Stimulated activated naive CD8-positive, alpha-beta T cell treated with anti-CD3 and anti-CD28 coated beads, Interleukin-15, Interleukin-2, amounts not matched to agents 100 ng/mL and 50 ng/mL, for 24 hours (primary cell): Measurements from ENCODE around the gene TNFSF15.

Source experiments
- H3K27ac Mint-ChIP-seq: one replicate; pipeline ENCODE4 v1.8.0; 2021; ENCODE audit warnings: mild to moderate bottlenecking, mixed read lengths
- H3K27me3 Mint-ChIP-seq: one replicate; pipeline ENCODE4 v1.8.0; 2021; ENCODE audit warnings: mixed read lengths
- H3K36me3 Mint-ChIP-seq: one replicate; pipeline ENCODE4 v1.8.0; 2021; ENCODE audit warnings: low read depth, mixed read lengths
- H3K4me1 Mint-ChIP-seq: one replicate; pipeline ENCODE4 v1.8.0; 2021; ENCODE audit warnings: low read depth, mixed read lengths
- H3K4me3 Mint-ChIP-seq: one replicate; pipeline ENCODE4 v1.8.0; 2021; ENCODE audit warnings: mild to moderate bottlenecking, mixed read lengths
- H3K9me3 Mint-ChIP-seq: one replicate; pipeline ENCODE4 v1.8.0; 2021; ENCODE audit warnings: mixed read lengths

Gene TNFSF15

DNA sequence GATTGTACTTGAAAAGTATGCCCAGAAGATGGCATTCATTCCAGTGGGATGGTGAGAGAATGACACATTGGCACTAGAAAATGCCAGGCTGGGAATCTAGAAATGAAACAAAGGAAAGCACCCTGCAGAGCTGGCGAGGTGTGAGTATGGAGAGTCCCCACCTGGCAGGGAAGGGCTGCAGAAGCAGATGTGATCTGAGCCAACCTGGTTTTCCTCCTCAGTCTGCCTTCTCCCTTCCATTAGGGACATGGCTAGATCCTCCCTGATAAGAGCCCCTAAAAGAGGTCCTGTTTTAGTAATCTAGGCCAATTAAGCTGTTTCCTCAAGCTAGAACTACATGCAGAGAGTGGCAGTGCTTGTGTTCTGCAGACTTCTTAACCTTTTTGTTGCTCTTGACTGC, 24.7 kb upstream of the TNFSF15 start:
- Mint-ChIP-seq H3K4me1 (peaks cover 24% of the 10 kb centered on the region), H3K27ac (no peak overlapping the region), H3K4me3 (no peak overlapping the region), H3K36me3 (no peaks in the 10 kb centered on the region), H3K27me3 (peaks cover 8% of the 10 kb centered on the region), H3K9me3 (no peaks in the 10 kb centered on the region)

- Mint-ChIP-seq H3K4me3 (no peak overlapping the region), H3K36me3 (no peaks in the 10 kb centered on the region), H3K27ac (no peak overlapping the region)
Observed at GRCh38 chr9:114829574-114830440, 24.0 kb upstream of the TNFSF15 start.

DNA sequence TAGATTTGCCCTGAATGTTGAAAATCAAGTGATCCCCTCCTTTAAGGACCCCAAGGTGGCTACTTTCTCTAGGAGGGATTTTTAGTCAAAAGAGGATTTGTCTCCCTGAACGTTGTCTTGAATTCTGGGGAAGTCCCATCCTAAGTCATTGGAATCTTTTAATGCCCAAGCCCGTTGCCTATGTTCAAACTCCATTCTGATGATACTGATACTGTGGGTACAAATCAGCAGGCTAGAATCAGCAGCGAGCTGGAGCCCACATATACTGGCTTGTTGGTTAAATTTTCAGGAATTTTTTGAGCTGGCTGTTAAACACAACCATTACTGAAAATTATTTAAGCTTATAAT, 22.4 kb upstream of the TNFSF15 start:
- Mint-ChIP-seq H3K4me3 (no peak overlapping the region), H3K36me3 (no peaks in the 10 kb centered on the region), H3K9me3 (no peaks in the 10 kb centered on the region), H3K4me1 (peaks cover 24% of the 10 kb centered on the region), H3K27ac (peak overlapping the region; percentile 82), H3K27me3 (no peaks in the 10 kb centered on the region)

More at GRCh38 chr9:114829574-114830440, 24.0 kb upstream of the TNFSF15 start:
- H3K27me3 Mint-ChIP-seq = peaks cover 1% of the 10 kb centered on the region
- H3K4me1 Mint-ChIP-seq = peaks cover 24% of the 10 kb centered on the region
- H3K9me3 Mint-ChIP-seq = no peaks in the 10 kb centered on the region

GRCh38 chr9:114827641-114828302, 21.9 kb upstream of the TNFSF15 start:
- no peak overlapping the region for H3K4me3 Mint-ChIP-seq

DNA sequence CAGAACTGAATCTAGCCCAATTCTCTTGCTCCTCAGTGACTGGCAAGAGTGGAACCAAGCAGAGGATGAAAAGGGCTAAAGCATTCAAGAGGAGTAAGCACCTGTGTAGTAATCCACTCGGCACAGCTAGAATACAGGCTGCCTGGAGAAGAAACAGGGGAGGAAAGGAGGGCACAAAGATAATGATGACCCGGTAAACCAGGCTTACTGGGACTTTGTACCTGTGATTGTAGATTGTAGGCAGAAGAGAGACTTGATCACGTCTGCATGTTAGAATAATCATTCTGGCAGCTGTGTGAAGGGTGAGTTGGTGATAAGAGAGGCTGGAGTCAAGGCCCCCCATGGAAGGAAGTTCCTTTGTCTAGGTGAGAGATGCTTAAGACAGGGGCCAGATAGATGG, 20.6 kb upstream of the TNFSF15 start:
- H3K4me1 Mint-ChIP-seq = peaks cover 35% of the 10 kb centered on the region
- no peak overlapping the region for H3K4me3 Mint-ChIP-seq
- H3K27me3 Mint-ChIP-seq = no peaks in the 10 kb centered on the region
- no peaks in the 10 kb centered on the region for H3K36me3 Mint-ChIP-seq
- H3K9me3 Mint-ChIP-seq = no peaks in the 10 kb centered on the region
- no peak overlapping the region for H3K27ac Mint-ChIP-seq

More at GRCh38 chr9:114827641-114828302, 21.9 kb upstream of the TNFSF15 start:
- H3K9me3 Mint-ChIP-seq = no peaks in the 10 kb centered on the region
- no peaks in the 10 kb centered on the region for H3K27me3 Mint-ChIP-seq
- H3K4me1 Mint-ChIP-seq = peaks cover 27% of the 10 kb centered on the region
- no peaks in the 10 kb centered on the region for H3K36me3 Mint-ChIP-seq
- peak overlapping the region; percentile 82 for H3K27ac Mint-ChIP-seq

DNA sequence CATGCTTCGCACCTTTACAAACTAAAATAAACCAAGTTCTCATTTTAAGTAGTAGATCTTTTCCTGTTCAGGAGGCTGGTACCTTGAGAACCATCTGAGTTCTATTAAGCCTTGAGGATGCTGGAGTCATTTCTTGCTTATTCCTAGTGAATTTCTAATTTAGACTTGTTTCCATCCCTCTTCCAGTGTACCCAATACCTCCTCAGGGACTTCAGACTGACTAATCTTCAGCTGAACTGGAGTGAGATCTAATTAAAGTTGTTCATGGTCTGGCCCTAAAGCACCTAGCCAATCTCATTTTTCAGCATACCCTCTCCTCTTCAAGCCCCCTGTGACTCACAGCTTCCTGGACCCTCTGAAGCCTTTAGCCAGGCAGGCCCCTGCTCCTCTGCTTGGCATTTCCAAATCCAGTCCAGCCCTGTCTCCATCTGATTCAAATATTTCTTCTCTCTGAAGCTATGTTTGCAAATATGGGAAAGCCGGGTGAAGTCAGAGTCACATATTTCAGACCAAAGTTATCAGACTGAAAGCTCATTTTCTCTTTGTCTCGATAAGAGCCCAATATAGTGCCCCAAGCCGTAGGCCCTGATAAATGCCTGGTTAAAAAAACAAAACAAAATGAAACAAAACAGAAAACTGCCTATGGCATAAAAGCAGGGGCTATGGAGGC, 19.4 kb upstream of the TNFSF15 start:
- H3K4me1 Mint-ChIP-seq = peaks cover 35% of the 10 kb centered on the region
- H3K36me3 Mint-ChIP-seq = no peaks in the 10 kb centered on the region
- H3K27me3 Mint-ChIP-seq = no peaks in the 10 kb centered on the region
- no peaks in the 10 kb centered on the region for H3K9me3 Mint-ChIP-seq
- H3K27ac Mint-ChIP-seq = no peak overlapping the region
- H3K4me3 Mint-ChIP-seq = no peak overlapping the region

DNA sequence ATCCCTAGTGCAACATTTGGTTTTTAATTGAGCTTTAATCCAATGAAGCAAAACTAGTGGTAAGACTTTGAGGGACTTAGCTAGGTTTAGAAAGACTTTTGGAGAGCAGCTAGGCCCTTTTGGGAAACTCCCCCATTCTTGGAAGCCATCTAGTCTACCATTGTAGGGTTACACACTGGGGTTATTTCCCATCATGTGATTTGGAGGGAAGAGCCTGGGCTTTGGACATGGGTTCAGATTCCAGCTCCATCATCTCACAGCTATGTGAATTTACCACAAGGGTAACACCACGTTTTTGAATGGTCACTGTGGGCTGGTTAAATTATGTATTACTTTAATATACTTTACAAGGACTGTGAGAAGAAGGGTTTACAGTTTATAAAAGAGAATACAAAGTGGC, 18.3 kb upstream of the TNFSF15 start:
- H3K27ac Mint-ChIP-seq = no peak overlapping the region
- H3K4me3 Mint-ChIP-seq = no peak overlapping the region
- peaks cover 35% of the 10 kb centered on the region for H3K4me1 Mint-ChIP-seq
- no peaks in the 10 kb centered on the region for H3K36me3 Mint-ChIP-seq
- no peaks in the 10 kb centered on the region for H3K27me3 Mint-ChIP-seq
- H3K9me3 Mint-ChIP-seq = no peaks in the 10 kb centered on the region

GRCh38 chr9:114823441-114823840, 17.6 kb upstream of the TNFSF15 start:
- H3K36me3 Mint-ChIP-seq = no peaks in the 10 kb centered on the region
- no peak overlapping the region for H3K27ac Mint-ChIP-seq
- peaks cover 30% of the 10 kb centered on the region for H3K4me1 Mint-ChIP-seq
- no peaks in the 10 kb centered on the region for H3K9me3 Mint-ChIP-seq
- H3K27me3 Mint-ChIP-seq = no peaks in the 10 kb centered on the region
- H3K4me3 Mint-ChIP-seq = no peak overlapping the region

DNA sequence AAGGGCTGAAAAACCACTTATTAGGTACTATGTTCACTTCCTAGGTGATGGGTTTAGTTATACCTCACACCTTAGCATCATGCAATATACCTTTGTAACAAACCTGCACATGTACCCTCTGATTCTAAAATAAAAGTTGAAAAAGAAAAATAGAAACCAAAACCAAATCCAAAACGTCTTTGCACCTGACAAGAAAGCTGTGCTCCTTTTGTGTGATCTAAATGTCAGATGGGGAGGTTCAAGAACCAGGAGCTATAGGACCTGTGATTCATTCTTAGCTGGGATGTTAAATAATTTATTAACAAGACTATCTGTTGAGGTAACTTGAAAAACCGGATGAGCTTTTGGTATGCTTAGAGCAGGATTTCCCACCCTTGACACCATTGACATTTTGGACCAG, 16.9 kb upstream of the TNFSF15 start:
- no peaks in the 10 kb centered on the region for H3K9me3 Mint-ChIP-seq
- H3K4me1 Mint-ChIP-seq = peaks cover 30% of the 10 kb centered on the region
- no peak overlapping the region for H3K27ac Mint-ChIP-seq
- no peaks in the 10 kb centered on the region for H3K27me3 Mint-ChIP-seq
- no peak overlapping the region for H3K4me3 Mint-ChIP-seq
- H3K36me3 Mint-ChIP-seq = no peaks in the 10 kb centered on the region

GRCh38 chr9:114820776-114821501, 15.1 kb upstream of the TNFSF15 start:
- Mint-ChIP-seq H3K9me3 (no peaks in the 10 kb centered on the region), H3K4me3 (no peak overlapping the region), H3K27me3 (no peaks in the 10 kb centered on the region), H3K4me1 (peaks cover 29% of the 10 kb centered on the region), H3K27ac (no peak overlapping the region), H3K36me3 (no peaks in the 10 kb centered on the region)

DNA sequence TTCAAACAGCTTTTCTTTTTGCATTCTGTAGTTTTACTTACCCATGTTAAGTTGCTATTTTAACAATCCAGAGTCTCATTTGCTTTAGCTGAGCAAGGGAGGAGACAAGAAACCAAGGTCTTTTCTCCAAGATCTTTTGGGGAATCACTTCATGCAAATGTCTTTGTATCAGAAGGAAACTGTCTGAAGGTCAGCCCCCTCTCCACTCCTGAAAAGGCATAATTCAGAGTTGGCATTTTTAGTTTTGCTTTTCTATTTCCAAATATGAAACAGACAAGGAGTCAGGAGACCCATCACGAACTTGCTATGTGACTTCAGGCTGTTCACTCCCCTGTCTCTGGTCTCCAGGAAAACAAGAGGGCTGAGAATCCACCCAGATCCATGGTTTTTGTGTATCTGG, 12.3 kb upstream of the TNFSF15 start:
- Mint-ChIP-seq H3K4me1 (peaks cover 43% of the 10 kb centered on the region), H3K27ac (no peak overlapping the region), H3K4me3 (no peak overlapping the region), H3K36me3 (no peaks in the 10 kb centered on the region), H3K27me3 (no peaks in the 10 kb centered on the region), H3K9me3 (no peaks in the 10 kb centered on the region)

GRCh38 chr9:114813717-114814418, 8.0 kb upstream of the TNFSF15 start:
- H3K4me1 Mint-ChIP-seq = peaks cover 38% of the 10 kb centered on the region
- H3K27ac Mint-ChIP-seq = peak overlapping the region; percentile 22
- H3K36me3 Mint-ChIP-seq = no peaks in the 10 kb centered on the region
- no peaks in the 10 kb centered on the region for H3K9me3 Mint-ChIP-seq
- H3K27me3 Mint-ChIP-seq = no peaks in the 10 kb centered on the region
- no peak overlapping the region for H3K4me3 Mint-ChIP-seq

GRCh38 chr9:114811966-114812636, 6.3 kb upstream of the TNFSF15 start:
- H3K36me3 Mint-ChIP-seq = no peaks in the 10 kb centered on the region
- peaks cover 41% of the 10 kb centered on the region for H3K4me1 Mint-ChIP-seq
- no peak overlapping the region for H3K27ac Mint-ChIP-seq
- no peak overlapping the region for H3K4me3 Mint-ChIP-seq
- no peaks in the 10 kb centered on the region for H3K27me3 Mint-ChIP-seq
- no peaks in the 10 kb centered on the region for H3K9me3 Mint-ChIP-seq

- Mint-ChIP-seq H3K36me3 (no peaks in the 10 kb centered on the region), H3K27ac (no peak overlapping the region), H3K4me1 (peaks cover 45% of the 10 kb centered on the region), H3K9me3 (no peaks in the 10 kb centered on the region), H3K4me3 (no peak overlapping the region), H3K27me3 (no peaks in the 10 kb centered on the region)
Observed at GRCh38 chr9:114811301-114811700, 5.5 kb upstream of the TNFSF15 start.
